Common myeloid progenitor, CD34-positive (primary cell): ENCODE data around the gene RAB3GAP1.

Experiments used
- CTCF ChIA-PET: fragments of 350-600 bp; sonication (Branson Sonifier 250); formaldehyde crosslinking; loops from one replicate; lab custom pipeline; 2021; ENCODE audit warnings: antibody characterized with exemption; lab: Charles Lee
- POLR2A ChIA-PET: fragments of 350-600 bp; sonication (Branson Sonifier 250); formaldehyde crosslinking; loops from one replicate; lab custom pipeline; 2021; ENCODE audit warnings: antibody characterized with exemption; lab: Charles Lee
- DNase-seq, 3 donors: peaks; one replicate each; pipeline versions ENCODE4 v3.0.0 to v3.0.0-alpha.2; 2013
- H3K27ac ChIP-seq, 2 experiments: 1 replicate in 1 of 2; 2 replicates in 1 of 2; pipeline ENCODE4 v1.7.0; 2013; ENCODE audit warnings: inconsistent platforms in 2 of 2, low read length in 2 of 2, mild to moderate bottlenecking in 2 of 2, low read depth in 1 of 2, moderate library complexity in 1 of 2; ENCODE audit not compliant: severe bottlenecking in 2 of 2, insufficient read depth in 1 of 2, poor library complexity in 1 of 2
- H3K27me3 ChIP-seq, 5 experiments: replicated peaks in 2 of 5; 1 replicate in 3 of 5; 2 replicates in 2 of 5; pipeline versions ENCODE4 v1.6.1 to v1.7.0; 2013; ENCODE audit warnings: low read length in 4 of 5, mild to moderate bottlenecking in 2 of 5, moderate library complexity in 2 of 5, inconsistent platforms in 1 of 5; ENCODE audit not compliant: insufficient read depth in 5 of 5, control insufficient read depth in 4 of 5
- H3K36me3 ChIP-seq, 4 experiments: 1 replicate in 2 of 4; 2 replicates in 2 of 4; pipeline versions ENCODE4 v1.6.1 to v1.7.0; 2013; ENCODE audit warnings: low read length in 3 of 4, control low read depth in 1 of 4, mild to moderate bottlenecking in 1 of 4; ENCODE audit not compliant: control insufficient read depth in 4 of 4, insufficient read depth in 4 of 4
- H3K4me1 ChIP-seq, 4 experiments: 1 replicate in 3 of 4; 2 replicates in 1 of 4; pipeline versions ENCODE4 v1.6.1 to v1.7.1; 2013; ENCODE audit warnings: low read length in 3 of 4, mild to moderate bottlenecking in 3 of 4, control low read depth in 1 of 4, inconsistent platforms in 1 of 4, moderate library complexity in 1 of 4; ENCODE audit not compliant: control insufficient read depth in 4 of 4, insufficient read depth in 4 of 4; ENCODE audit errors: control extremely low read depth in 1 of 4
- H3K4me3 ChIP-seq, 7 experiments: 1 replicate in 4 of 7; 2 replicates in 3 of 7; pipeline versions ENCODE4 v1.5.1 to v1.7.0; 2013; ENCODE audit warnings: mild to moderate bottlenecking in 7 of 7, low read length in 6 of 7, moderate library complexity in 6 of 7, inconsistent platforms in 2 of 7, low read depth in 2 of 7, control low read depth in 1 of 7; ENCODE audit not compliant: insufficient read depth in 4 of 7, control insufficient read depth in 1 of 7; ENCODE audit errors: extremely low read depth in 1 of 7
- H3K9me3 ChIP-seq, 5 experiments: 1 replicate in 4 of 5; 2 replicates in 1 of 5; pipeline versions ENCODE4 v1.6.1 to v1.7.1; 2013; ENCODE audit warnings: low read length in 4 of 5, mild to moderate bottlenecking in 2 of 5, inconsistent platforms in 1 of 5, low read depth in 1 of 5, moderate library complexity in 1 of 5; ENCODE audit not compliant: control insufficient read depth in 4 of 5, insufficient read depth in 2 of 5; ENCODE audit errors: control extremely low read depth in 1 of 5
- WGBS: methylation state at CpG from one replicate; pipeline ENCODE4 v1.1.5; 2013; ENCODE audit not compliant: insufficient coverage; 5-methylcytosine and 5-hydroxymethylcytosine counted together

The RAB3GAP1 gene

GRCh38 chr2:135037831-135038230 is 14.3 kb upstream of the RAB3GAP1 start:
- H3K36me3 ChIP-seq: no peaks in the 10 kb centered on the region
- CTCF ChIA-PET: no interaction called here
- H3K4me3 ChIP-seq: no peak overlapping the region
- H3K9me3 ChIP-seq: no peaks in the 10 kb centered on the region
- H3K27ac ChIP-seq: no peak overlapping the region
- POLR2A ChIA-PET: no interaction called here
- peaks cover 0 to 2% (median 0%) of the 10 kb centered on the region in 5 experiments for H3K27me3 ChIP-seq
- no peak for DNase-seq
- no peaks in the 10 kb centered on the region for H3K4me1 ChIP-seq
- WGBS: 84% methylated on average over 2 of the region's 3 CpGs

GRCh38 chr2:135043345-135043744 is 8.7 kb upstream of the RAB3GAP1 start:
- ChIA-PET CTCF (interaction anchor here (1.0 kb wide), 1 partner anchor 9 kb away, joined by 3 read pairs; the partner anchor contains the start of gene RAB3GAP1), POLR2A (no interaction called here)
- H3K27me3 ChIP-seq: no peaks in the 10 kb centered on the region
- peak in 2 of 3 donors; percentile 22 to 33 for DNase-seq
- no peaks in the 10 kb centered on the region for H3K4me1 ChIP-seq
- H3K9me3 ChIP-seq: no peaks in the 10 kb centered on the region
- no peaks in the 10 kb centered on the region for H3K36me3 ChIP-seq
- no CpG with 5 or more reads among the region's 2 CpGs for WGBS
- H3K27ac ChIP-seq: no peak overlapping the region
- no peak overlapping the region for H3K4me3 ChIP-seq

GRCh38 chr2:135047300-135047699 is 4.8 kb upstream of the RAB3GAP1 start, which contains the start of gene MAP3K19:
MAP3K19 (minus strand) TSS chr2:135047447; CDS start chr2:135024647, 22,800 bp downstream.
- no peak for DNase-seq
- Histone ChIP-seq H3K36me3 (no peaks in the 10 kb centered on the region), H3K27ac (no peak within 1 kb of the TSS), H3K9me3 (no peaks in the 10 kb centered on the region), H3K4me3 (no peak within 1 kb of the TSS), H3K27me3 (no peaks in the 10 kb centered on the region), H3K4me1 (peaks cover 0 to 4% (median 2%) of the 10 kb centered on the region in 4 experiments)
- ChIA-PET POLR2A (no interaction called here), CTCF (no interaction called here)

DNA sequence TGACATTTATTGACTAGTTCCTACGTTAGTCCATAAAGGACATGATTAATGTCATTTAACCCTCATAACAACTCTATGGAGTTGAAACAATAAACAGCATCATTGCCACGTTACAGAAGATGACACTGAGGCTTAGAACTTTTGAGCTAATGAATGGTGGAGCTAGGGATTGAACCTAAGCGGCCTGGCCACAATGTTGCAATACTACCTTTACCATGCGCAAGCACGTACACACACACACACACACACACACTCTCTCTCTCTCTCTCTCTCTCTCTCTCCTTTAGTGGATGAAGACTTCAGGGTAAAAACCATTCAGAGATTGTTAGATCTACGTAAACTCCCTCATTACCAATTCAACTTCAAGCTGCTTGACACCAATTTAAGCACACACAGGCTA is 4.0 kb upstream of the RAB3GAP1 start:
- H3K9me3 ChIP-seq: no peaks in the 10 kb centered on the region
- H3K36me3 ChIP-seq: no peaks in the 10 kb centered on the region
- H3K4me1 ChIP-seq: peaks cover 2 to 9% (median 6%) of the 10 kb centered on the region in 4 experiments
- no peak overlapping the region for H3K27ac ChIP-seq
- CTCF ChIA-PET: interaction anchor here (0.7 to 1.0 kb wide), 2 partner anchors 44 to 624 kb away, joined by 4 read pairs; no protein-coding TSS in a partner anchor
- no peak overlapping the region for H3K4me3 ChIP-seq
- no peaks in the 10 kb centered on the region for H3K27me3 ChIP-seq
- POLR2A ChIA-PET: no interaction called here
- no peak for DNase-seq
- WGBS: 100% methylated on average over 4 of the region's 6 CpGs

DNA sequence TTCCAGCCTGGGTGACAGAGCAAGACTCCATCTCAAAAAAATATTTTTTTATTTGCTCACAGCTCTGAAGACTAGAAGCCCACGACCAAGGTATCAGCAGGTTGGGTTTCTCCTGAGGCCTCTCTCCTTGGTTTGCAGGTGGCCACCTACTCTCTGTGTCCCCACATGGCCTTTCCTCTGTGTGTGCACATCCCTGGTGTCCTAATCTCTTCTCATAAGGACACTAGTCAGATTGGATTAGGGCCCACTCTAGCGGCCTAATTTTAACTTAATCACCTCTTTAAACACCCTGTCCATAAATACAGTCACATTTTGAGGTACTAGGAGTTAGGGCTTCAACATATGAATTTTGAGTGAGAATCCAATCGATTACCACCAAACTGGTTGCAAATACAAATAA is 2.0 kb upstream of the RAB3GAP1 start:
- no peaks in the 10 kb centered on the region for H3K36me3 ChIP-seq
- no peaks in the 10 kb centered on the region for H3K27me3 ChIP-seq
- 100% methylated on average over 1 of the region's 3 CpGs for WGBS
- H3K9me3 ChIP-seq: no peaks in the 10 kb centered on the region
- CTCF ChIA-PET: interaction anchor here (1.3 kb wide), 1 partner anchor 8 kb away, joined by 4 read pairs; no protein-coding TSS in a partner anchor
- no peak overlapping the region for H3K27ac ChIP-seq
- H3K4me3 ChIP-seq: no peak overlapping the region
- POLR2A ChIA-PET: no interaction called here
- peaks cover 6 to 27% (median 16%) of the 10 kb centered on the region in 4 experiments for H3K4me1 ChIP-seq
- DNase-seq: no peak

DNA sequence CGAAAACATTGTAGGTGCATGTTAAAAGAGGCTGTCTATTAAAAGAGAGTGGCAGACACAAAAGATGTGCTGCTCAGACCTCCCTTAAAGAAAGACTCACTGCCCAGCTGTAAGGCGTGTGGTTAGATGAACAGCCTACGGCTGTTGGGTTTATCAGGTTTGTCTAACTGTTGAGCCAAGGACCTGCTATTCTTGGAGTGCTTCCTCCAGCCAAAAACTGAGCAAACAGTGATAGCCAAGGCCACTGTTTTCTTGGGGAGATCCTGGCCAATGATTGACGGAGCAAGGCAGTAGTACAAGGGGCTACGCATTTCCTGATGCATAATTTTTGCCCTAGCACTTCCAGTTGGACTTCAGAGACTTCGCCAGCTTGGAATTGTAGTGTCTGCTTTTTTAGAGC is 1.4 kb upstream of the RAB3GAP1 start:
- Histone ChIP-seq H3K9me3 (no peaks in the 10 kb centered on the region), H3K4me1 (peaks cover 6 to 31% (median 16%) of the 10 kb centered on the region in 4 experiments), H3K27ac (no peak overlapping the region), H3K27me3 (no peaks in the 10 kb centered on the region), H3K36me3 (no peaks in the 10 kb centered on the region), H3K4me3 (no peak overlapping the region)
- ChIA-PET POLR2A (no interaction called here), CTCF (interaction anchor here (0.5 to 1.7 kb wide), 3 partner anchors 8 to 698 kb away, joined by 3 to 4 read pairs (median 4); no protein-coding TSS in a partner anchor)
- 98% methylated on average over 5 of the region's 6 CpGs for WGBS
- DNase-seq: no peak

DNA sequence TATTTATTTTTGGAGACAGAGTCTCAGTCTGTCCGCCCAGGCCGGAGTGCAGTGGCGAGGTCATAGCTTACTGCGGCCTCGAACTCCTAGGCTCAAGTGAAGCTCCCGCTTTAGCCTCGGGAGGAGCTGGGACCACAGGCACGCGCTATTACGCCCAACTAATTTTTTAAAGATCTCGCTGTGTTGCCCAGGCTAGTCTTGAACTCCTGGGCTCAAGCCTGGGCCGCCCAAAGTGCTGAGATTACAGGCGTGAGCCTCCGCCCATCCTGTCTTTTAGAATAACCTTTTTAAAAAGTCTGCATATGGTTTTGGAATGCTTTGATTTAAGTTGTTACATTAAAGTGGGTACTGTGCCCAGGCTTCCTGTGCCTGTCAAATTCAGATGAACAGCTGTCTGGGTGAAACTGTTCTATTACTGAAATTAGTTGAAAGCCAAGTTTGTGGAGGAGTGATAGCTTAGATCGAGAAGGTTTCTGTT is 944 bp downstream of the RAB3GAP1 start:
- whole genome bisulfite sequencing: 33% methylated on average over 15 of the region's 15 CpGs

More for the DNA sequence above, 944 bp downstream of the RAB3GAP1 start:
- Histone ChIP-seq H3K36me3 (peaks cover 0 to 3% (median under 1%) of the 10 kb centered on the region in 4 experiments), H3K9me3 (no peaks in the 10 kb centered on the region), H3K27me3 (no peaks in the 10 kb centered on the region), H3K27ac (peak overlapping the region; percentile 98 to 99), H3K4me1 (peaks cover 6 to 31% (median 16%) of the 10 kb centered on the region in 4 experiments), H3K4me3 (peak overlapping the region; percentile 62 to 96 (median 89))
- DNase-seq: peak in 2 of 3 donors; percentile 12 to 26
- CTCF ChIA-PET: interaction anchor here (1.1 kb wide), 1 partner anchor 10 kb away, joined by 3 read pairs; no protein-coding TSS in a partner anchor
- POLR2A ChIA-PET: no interaction called here
